HEK293T (cell line): Measurements from ENCODE around the gene PITPNC1.

Experiments used
- CTCF ChIA-PET: fragments of 350-600 bp; formaldehyde crosslinking; extraction: SDS; loops from one replicate; lab custom pipeline; 2021; ENCODE audit warnings: antibody characterized with exemption, inconsistent platforms; lab: Yijun Ruan, JAX
- POLR2A ChIA-PET: fragments of 350-600 bp; formaldehyde crosslinking; extraction: SDS; loops from one replicate; lab custom pipeline; 2020; ENCODE audit warnings: antibody characterized with exemption, inconsistent platforms; lab: Yijun Ruan, JAX
- DNase-seq: peaks from one replicate; pipeline ENCODE4 v3.0.0; 2012; ENCODE audit warnings: mixed read lengths; ENCODE audit errors: extremely low spot score
- ARNT ChIP-seq: fragments of 450-650 bp; IDR thresholded peaks from 2 replicates; pipeline ENCODE4 v1.6.1; 2017; ENCODE audit warnings: mild to moderate bottlenecking
- BHLHE40 ChIP-seq: fragments of 450-650 bp; IDR thresholded peaks from 2 replicates; pipeline ENCODE4 v1.6.1; 2016; ENCODE audit warnings: mild to moderate bottlenecking, moderate library complexity, borderline replicate concordance
- CTBP1 ChIP-seq: fragments of 450-650 bp; IDR thresholded peaks from 2 replicates; pipeline ENCODE4 v1.6.1; 2016; ENCODE audit warnings: borderline replicate concordance
- ELF4 ChIP-seq: fragments of 450-650 bp; IDR thresholded peaks from 2 replicates; pipeline ENCODE4 v1.6.1; 2017; ENCODE audit warnings: antibody characterized with exemption
- FOXA1 ChIP-seq: fragments of 450-650 bp; IDR thresholded peaks from 2 replicates; pipeline ENCODE4 v1.6.1; 2016; ENCODE audit warnings: mild to moderate bottlenecking
- FOXK2 ChIP-seq: fragments of 450-650 bp; IDR thresholded peaks from 2 replicates; pipeline ENCODE4 v1.6.1; 2016; ENCODE audit warnings: mild to moderate bottlenecking
- FOXM1 ChIP-seq: fragments of 450-650 bp; IDR thresholded peaks from 2 replicates; pipeline ENCODE4 v1.6.1; 2017; ENCODE audit warnings: mild to moderate bottlenecking, borderline replicate concordance
- HDGF ChIP-seq: fragments of 450-650 bp; IDR thresholded peaks from 2 replicates; pipeline ENCODE4 v1.6.1; 2017; ENCODE audit warnings: antibody characterized with exemption, borderline replicate concordance
- L3MBTL2 ChIP-seq: fragments of 450-650 bp; conservative IDR thresholded peaks from 2 replicates; pipeline ENCODE4 v1.6.1; 2016; ENCODE audit warnings: mild to moderate bottlenecking
- LEF1 ChIP-seq: fragments of 450-650 bp; IDR thresholded peaks from 2 replicates; pipeline ENCODE4 v1.6.1; 2017; ENCODE audit warnings: mild to moderate bottlenecking, borderline replicate concordance
- NFRKB ChIP-seq: fragments of 450-650 bp; IDR thresholded peaks from 2 replicates; pipeline ENCODE4 v1.6.1; 2016; ENCODE audit warnings: mild to moderate bottlenecking, moderate library complexity
- PKNOX1 ChIP-seq: fragments of 450-650 bp; IDR thresholded peaks from 2 replicates; pipeline ENCODE4 v1.6.1; 2016
- SP1 ChIP-seq: fragments of 450-650 bp; IDR thresholded peaks from 2 replicates; pipeline ENCODE4 v1.6.1; 2017
- SUZ12 ChIP-seq: fragments of 450-650 bp; IDR thresholded peaks from 2 replicates; pipeline ENCODE4 v1.6.1; 2016; ENCODE audit warnings: mild to moderate bottlenecking
- TARDBP ChIP-seq: fragments of 450-650 bp; IDR thresholded peaks from 2 replicates; pipeline ENCODE4 v1.6.1; 2016
- ZNF384 ChIP-seq: fragments of 450-650 bp; IDR thresholded peaks from 2 replicates; pipeline ENCODE4 v1.6.1; 2016

Gene PITPNC1

DNA sequence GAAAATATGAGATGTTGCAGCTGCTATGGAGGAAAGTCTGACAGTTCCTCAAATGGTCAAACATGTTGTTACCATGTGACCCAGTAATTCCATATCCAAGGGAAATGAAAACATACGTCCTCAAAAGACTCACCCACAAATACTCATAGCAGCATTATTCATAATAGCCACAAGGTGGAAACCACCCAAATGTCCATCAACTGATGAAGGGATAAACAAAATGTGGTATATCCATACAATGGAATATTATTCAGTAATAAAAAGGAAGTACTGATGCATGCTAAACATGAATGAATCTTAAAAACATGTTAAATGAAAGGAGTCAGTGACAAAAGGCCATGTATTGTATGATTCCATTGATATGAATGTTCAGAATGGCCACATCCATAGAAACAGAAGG lies 140.2 kb downstream of the PITPNC1 start:
- POLR2A ChIA-PET, result no interaction called here
- TF ChIP-seq TARDBP (no peak), BHLHE40 (no peak), NFRKB (no peak), SP1 (no peak), L3MBTL2 (no peak), PKNOX1 (no peak), FOXK2 (no peak), FOXA1 (no peak), ZNF384 (no peak), SUZ12 (no peak), FOXM1 (no peak), LEF1 (no peak), ARNT (no peak), HDGF (no peak), ELF4 (no peak), CTBP1 (no peak)
- DNase-seq, result no peak
- CTCF ChIA-PET, result no interaction called here

DNA sequence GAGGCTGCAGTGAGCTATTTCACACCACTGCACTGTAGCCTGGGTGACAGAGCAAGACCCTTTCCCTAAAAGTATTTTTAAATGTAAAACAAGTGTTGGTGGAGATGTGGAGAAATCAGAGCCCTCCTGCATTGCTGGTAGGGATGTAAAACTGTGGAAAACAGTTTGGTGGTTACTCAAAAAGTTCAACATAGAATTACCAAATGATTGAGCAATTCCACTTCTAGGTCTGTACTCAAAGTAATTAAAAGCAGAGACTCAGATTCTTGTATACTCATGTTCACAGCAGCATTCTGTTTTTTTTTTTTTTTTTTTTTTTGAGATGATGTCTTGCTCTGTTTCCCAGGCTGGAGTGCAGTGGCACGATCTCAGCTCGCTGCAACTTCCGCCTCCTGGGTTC lies 141.8 kb downstream of the PITPNC1 start:
- POLR2A ChIA-PET, result no interaction called here
- CTCF ChIA-PET, result no interaction called here
- TF ChIP-seq TARDBP, result no peak
- TF ChIP-seq LEF1, result no peak
- no peak for TF ChIP-seq BHLHE40
- no peak for TF ChIP-seq NFRKB
- no peak for TF ChIP-seq CTBP1
- TF ChIP-seq ARNT, result no peak
- TF ChIP-seq PKNOX1, result no peak
- DNase-seq, result no peak

DNA sequence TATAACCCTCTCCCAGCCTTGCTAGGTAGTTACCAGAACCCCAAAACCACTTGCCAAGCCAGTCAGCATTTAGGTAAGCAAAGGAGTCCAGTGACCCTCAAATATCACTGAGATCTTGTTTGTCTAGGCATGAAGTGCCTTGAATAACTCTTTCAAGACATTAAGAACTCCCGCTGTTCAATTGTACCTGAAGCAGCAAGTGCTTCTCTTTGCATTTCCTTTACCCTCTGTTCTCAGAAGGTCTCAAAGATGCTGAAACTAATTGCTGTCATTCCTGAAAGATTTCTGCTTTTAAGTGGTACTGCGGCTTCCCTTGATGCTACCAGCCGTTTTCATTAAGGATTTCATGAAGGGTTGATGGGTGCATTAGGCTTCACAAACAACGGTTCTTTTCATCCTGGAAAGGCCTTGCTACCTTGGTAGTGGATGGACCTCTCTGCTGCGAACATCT lies 142.7 kb downstream of the PITPNC1 start:
- DNase-seq, result no peak
- ChIA-PET POLR2A (interaction anchor here (1.2 kb wide), 1 partner anchor 9 kb away, joined by 4 read pairs; no protein-coding TSS in a partner anchor), CTCF (no interaction called here)
- TF ChIP-seq ZNF384 (no peak), BHLHE40 (no peak), SP1 (no peak), FOXK2 (no peak), ARNT (no peak), HDGF (no peak), NFRKB (no peak), SUZ12 (no peak), TARDBP (no peak), LEF1 (no peak), L3MBTL2 (no peak)

DNA sequence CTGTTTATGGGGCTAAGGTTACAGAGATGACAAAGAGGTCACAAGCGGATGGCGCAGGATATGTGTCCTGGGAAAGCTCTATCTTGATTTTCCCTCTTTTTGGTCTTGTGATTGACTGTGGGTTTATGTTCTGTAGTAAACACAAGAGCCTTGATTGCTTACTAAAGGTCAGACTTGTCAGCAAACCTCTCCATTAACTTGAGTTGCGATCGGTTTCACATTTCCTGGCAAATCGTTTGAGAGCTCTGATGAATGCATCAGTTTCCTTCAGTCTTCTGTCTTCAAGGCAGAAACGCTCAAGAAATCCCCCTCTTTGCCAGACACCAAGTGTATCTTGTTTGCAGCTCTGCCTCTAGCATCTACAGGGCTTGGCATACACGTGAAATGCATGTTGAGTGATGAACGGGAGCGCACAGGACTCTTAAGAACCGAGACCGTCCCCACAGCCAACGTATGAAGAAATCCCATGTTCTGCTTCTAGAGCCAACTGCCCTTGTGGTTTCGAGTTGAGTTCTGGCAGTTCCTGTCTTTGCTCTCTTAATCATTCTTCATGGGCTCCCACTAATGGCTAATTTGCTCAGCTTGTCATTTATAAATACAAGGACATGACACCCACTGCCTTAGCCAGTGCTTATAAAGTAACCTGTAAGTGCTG lies 143.3 kb downstream of the PITPNC1 start:
- no peak for DNase-seq
- ChIA-PET CTCF (no interaction called here), POLR2A (interaction anchor here (1.2 kb wide), 1 partner anchor 9 kb away, joined by 4 read pairs; no protein-coding TSS in a partner anchor)
- TF ChIP-seq ARNT (no peak), ELF4 (no peak), FOXM1 (no peak), CTBP1 (peak; percentile 8; the same call in 1 of the 2 replicates), BHLHE40 (no peak), PKNOX1 (peak; percentile 94)

DNA sequence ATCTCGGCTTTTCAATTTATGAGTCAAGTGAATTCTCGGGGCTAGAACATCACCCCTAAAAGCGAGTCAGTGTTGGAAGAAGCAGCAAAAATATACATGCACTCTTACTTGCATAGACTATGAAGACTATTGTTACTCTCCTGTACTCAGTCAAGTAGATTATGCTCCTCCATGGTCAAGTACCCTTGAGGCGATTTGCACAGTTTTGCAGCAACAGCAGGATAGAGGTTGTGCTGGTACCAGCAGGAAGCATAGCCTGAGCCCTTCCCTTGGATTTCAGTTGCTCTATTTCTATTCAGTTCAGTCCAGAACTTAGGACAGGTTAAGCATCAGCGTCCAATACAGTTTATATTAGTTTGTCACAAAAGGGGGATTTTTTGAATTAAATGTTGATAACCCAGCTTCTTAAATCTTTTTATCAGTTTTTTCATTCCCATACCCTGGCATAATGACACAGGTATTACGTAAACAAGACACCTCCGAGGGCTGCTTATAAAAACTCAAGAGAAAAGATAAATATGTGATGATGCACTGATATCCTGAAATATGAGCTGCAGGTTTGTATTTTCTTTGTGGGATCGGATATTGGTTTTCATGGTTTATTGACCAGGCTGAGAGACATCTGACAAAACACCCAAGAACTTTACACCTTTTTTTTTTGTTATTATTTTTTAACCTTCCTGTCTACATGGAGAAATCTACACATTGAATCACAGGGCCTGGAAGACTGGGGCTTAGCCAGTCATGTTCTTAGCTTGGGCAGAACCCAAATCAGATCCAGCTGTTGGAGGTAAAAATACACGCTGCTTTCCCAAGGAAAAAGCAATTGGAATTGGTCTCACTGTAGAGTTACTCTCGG lies 144.1 kb downstream of the PITPNC1 start:
- TF ChIP-seq SP1, result no peak
- no peak for TF ChIP-seq ZNF384
- no peak for TF ChIP-seq FOXM1
- TF ChIP-seq L3MBTL2, result no peak
- TF ChIP-seq SUZ12, result no peak
- no peak for TF ChIP-seq TARDBP
- no peak for TF ChIP-seq BHLHE40
- no peak for TF ChIP-seq FOXA1
- no peak for TF ChIP-seq PKNOX1
- no peak for TF ChIP-seq CTBP1
- ChIA-PET CTCF (no interaction called here), POLR2A (interaction anchor here (1.2 kb wide), 1 partner anchor 8 kb away, joined by 4 read pairs; no protein-coding TSS in a partner anchor)
- no peak for DNase-seq
